GM12864 (cell line): ENCODE measurements around the gene TPSB2.

Experiments
- DNase-seq: peaks from one replicate; pipeline ENCODE4 v3.0.0-alpha.2; 2011; ENCODE audit warnings: low read depth
- H3K4me3 ChIP-seq: 2 replicates; pipeline ENCODE4 v1.5.1; 2011; ENCODE audit warnings: mild to moderate bottlenecking, low read depth, low read length, control low read depth
- TF ChIP-seq, protein P1 (sequence below): IDR thresholded peaks from 2 replicates; pipeline ENCODE4 v1.5.1; 2011; ENCODE audit warnings: low read depth, mild to moderate bottlenecking, moderate library complexity, low read length, control low read depth, inconsistent platforms; ENCODE audit errors: missing control alignments

TPSB2 gene

GRCh38 chr16:1184156-1184868 lies 45.7 kb downstream of the TPSB2 start:
- no peak for DNase-seq
- no peak overlapping the region for H3K4me3 ChIP-seq
- TF ChIP-seq, protein P1, sequence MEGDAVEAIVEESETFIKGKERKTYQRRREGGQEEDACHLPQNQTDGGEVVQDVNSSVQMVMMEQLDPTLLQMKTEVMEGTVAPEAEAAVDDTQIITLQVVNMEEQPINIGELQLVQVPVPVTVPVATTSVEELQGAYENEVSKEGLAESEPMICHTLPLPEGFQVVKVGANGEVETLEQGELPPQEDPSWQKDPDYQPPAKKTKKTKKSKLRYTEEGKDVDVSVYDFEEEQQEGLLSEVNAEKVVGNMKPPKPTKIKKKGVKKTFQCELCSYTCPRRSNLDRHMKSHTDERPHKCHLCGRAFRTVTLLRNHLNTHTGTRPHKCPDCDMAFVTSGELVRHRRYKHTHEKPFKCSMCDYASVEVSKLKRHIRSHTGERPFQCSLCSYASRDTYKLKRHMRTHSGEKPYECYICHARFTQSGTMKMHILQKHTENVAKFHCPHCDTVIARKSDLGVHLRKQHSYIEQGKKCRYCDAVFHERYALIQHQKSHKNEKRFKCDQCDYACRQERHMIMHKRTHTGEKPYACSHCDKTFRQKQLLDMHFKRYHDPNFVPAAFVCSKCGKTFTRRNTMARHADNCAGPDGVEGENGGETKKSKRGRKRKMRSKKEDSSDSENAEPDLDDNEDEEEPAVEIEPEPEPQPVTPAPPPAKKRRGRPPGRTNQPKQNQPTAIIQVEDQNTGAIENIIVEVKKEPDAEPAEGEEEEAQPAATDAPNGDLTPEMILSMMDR: no peak

GRCh38 chr16:1182950-1183907 lies 46.8 kb downstream of the TPSB2 start:
- no peak overlapping the region for H3K4me3 ChIP-seq
- TF ChIP-seq, protein P1: no peak
- no peak for DNase-seq

GRCh38 chr16:1182316-1182671 lies 47.7 kb downstream of the TPSB2 start:
- H3K4me3 ChIP-seq: no peak overlapping the region
- DNase-seq: no peak

GRCh38 chr16:1181404-1182315 lies 48.3 kb downstream of the TPSB2 start:
- no peak for DNase-seq
- H3K4me3 ChIP-seq: no peak overlapping the region
- TF ChIP-seq, protein P1: no peak

More at GRCh38 chr16:1182316-1182671, 47.7 kb downstream of the TPSB2 start:
- TF ChIP-seq, protein P1: no peak

DNA sequence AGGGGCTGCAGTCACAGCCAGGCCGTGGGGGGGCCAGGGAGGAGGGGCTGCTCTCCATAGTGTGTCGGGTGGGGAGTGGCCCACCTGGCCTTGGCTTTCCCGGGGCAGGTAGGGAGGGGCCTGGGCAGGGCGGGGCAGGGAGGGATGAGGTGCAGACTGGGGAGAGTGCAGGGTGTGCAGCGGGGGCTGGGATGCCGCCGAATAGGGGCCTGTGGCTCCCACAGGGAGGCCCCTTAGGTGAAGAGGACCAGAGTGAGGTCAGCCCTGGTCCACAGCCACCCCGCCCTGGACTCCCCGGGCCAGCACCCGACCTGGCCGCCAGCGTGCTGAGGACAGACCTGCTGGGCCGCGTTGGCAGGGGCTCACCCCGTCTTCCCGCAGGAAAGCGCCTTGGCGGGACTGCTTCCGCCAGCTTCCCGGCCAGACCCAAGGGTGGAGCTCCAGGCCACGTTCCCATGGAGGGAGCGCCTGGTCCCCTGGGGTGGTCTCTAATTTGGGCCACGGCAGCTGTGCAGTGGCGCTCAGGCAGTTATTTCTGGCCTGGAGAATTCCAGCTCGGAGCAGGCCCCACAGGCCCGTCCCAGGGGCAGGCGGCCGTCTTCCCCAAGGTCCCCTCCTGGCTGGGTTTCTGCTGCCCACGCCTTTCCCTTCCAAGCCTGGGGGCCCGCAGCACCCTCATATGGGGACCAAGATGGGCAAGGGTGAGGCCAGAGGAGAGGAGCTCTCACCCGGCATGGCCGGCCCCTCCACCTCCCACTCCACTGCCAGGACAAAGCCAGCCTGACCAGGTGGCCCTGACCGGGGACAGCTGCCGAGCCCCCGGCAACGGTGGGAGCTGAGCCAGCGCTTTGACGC lies 49.2 kb downstream of the TPSB2 start:
- H3K4me3 ChIP-seq: no peak overlapping the region
- DNase-seq: no peak
- TF ChIP-seq, protein P1: no peak
